NCI-H748 treated with DMSO at 0.1 percent for 48 hours (cell line): ENCODE results near the gene BRIP1.
"Not testable (repeated sequence)": the region's sequence is repeated elsewhere in the genome, so short reads cannot be mapped to it uniquely, and the experiment has no call there.

Source experiments
- DNase-seq: peaks from one replicate; lab custom pipeline; 2025; lab: John Stamatoyannopoulos, UW

Gene BRIP1

DNA sequence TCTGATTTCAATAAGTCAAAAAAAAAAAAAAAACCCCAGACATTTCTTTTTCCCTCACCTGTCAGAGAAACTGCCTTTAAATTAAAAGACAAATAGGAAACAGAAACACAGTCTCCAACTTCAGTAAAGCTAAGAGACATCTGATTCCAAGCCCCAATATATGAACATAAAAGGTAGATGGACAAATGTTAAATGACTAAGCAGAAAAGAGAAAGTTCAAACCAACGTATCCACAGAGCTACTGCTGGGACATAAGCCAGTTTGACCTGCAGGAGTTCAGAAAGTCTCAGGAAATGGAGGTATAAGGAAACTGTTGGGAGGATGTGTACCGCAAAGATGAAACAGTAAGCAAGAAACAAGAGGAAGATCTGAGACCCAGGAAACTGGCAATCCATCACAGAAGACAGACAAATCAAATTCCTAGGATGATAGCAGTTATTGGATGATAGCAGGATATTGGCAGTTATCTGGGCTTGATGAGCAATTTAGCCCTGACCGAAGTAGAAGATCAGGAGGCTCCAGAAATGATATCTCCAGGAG lies 135.0 kb downstream of the BRIP1 start:
- DNase-seq, result no peak

DNA sequence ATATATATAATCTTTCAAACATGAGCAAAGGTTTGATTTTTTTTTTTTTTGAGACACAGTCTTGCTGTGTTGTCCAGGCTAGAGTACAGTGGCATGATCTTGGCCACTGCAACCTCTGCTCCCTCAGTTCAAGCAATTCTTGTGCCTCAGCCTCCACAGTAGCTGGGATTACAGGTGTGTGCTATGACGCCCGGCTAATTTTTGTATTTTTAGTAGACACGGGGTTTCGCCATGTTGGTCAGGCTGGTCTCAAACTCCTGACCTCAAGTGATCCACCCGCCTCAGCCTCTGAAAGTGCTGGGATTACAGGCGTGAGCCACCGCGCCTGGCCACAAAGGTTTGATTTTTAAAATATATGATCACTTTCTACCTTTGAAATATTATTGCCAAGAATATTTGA lies 135.5 kb downstream of the BRIP1 start:
- DNase-seq, result not testable (repeated sequence)

DNA sequence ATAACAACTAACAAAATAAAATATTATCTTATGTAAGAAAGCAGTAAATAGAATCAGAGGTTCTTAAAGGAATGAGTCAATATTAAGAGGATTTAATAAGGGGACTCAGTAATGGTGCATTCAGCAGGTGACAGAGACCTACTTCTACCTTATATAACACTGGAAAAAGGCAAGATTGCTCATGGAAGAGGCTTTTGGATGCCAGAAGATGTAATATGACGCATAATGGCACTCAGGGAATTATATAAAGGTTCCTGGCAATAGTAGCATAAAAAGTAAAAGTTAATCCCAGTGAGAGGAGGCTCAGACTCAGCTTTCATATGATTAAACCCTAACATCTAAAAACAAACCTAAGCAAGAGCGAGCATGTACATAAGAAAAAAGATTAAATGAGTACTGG lies 136.4 kb downstream of the BRIP1 start:
- DNase-seq, result no peak

DNA sequence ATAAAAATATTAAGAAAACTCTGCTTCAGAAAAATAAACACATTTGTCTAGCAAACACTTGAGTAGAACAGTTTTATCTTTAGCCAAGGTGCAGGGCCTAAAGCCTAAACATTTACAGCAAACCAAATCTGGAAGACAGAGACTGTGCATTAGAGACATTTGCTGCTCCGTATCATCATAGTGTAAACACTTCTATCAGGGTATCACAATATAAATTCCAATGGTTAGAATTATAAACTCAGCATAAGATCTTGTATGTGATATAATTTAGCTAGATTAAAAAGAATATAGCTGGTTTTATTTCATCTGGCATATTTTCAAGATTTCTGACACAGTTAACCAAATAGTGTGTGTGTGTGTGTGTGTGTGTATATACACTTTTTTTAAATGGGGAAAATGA lies 138.6 kb downstream of the BRIP1 start:
- no peak for DNase-seq

DNA sequence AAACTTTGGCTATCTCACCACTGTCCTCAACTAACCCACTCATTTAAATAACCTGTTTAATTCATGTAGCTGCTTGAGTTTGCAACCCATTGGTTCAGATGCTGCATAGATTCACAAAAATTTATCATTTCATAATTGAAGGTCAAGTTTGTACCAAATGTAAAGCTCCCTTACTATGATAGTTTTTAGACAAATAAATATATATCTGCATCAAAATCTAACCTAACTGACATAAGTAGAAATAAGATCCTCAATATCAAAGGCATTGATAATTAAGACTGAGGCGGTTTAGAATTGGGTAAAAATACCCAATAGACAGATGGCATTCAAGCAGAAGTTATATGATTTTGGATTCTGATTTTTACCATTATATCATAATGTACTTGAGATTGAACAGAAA lies 139.4 kb downstream of the BRIP1 start:
- DNase-seq, result no peak

DNA sequence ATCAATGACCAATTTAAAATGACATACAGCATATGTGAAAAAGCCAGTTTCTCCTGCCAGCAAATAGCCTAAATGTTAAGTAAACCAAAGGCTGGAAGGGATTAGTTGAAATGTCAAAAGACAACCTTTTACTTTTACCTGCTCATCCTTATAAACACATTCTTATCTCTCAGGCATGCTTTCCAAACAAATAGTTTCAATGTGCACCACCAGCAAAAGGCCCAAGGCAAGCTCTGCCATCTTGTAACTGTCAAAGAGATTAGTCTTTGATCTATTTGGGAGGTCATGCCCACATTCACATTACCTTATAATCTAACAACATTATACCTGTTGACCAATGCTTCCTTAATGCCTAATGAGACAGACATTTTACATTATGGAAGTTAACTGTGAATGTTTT lies 140.1 kb downstream of the BRIP1 start:
- DNase-seq, result no peak

DNA sequence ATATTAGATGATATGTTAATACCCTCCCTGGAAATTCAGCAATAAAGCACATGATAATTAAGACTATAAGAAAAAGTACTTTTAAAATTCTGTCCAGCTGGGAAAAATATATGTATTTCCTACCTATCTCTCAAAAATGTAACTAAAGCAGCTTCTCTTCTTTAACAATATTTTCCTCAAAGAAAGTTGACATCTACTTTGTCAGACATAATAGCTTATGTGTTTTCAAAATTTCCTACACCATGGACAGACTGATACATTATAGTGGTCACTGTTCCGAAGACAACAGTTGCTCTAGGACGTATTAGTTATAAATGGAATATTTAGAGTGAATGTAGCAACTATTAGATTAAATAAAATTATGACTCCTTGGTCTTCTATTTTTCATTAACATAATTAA lies 140.9 kb downstream of the BRIP1 start:
- no peak for DNase-seq

DNA sequence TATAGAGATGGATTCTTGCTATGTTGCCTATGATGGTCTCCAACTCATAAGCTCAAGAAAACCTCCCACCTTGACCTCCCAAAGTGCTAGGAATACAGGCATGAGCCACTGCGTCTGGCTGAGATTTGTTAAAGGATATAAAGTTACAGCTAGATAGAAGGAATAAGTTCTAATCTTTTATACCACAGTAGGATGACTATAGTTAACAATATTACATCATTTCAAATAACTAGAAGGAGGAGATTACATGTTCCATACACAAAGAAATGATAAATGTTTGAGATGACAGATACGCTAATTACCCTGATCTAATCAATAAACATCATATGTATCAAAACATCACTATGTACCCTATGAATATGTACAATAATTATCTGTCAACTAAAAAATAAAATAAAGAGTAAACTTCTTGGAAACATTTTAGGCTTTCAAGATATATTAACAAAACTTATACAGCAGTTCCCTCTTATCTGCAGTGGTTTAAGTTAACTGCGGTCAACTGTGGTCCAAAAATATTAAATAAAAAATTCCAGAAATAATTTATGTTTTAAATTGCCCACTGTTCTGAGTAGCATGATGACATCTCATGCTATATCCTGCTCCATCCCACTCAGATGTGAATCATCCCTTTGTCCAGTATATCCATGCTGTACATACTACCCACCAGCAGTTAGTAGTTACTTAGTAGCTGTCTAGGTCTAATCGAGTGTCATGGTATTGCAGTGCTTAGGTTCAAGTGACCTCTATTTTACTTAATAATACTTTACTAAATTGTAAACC lies 143.1 kb downstream of the BRIP1 start:
- no peak for DNase-seq

DNA sequence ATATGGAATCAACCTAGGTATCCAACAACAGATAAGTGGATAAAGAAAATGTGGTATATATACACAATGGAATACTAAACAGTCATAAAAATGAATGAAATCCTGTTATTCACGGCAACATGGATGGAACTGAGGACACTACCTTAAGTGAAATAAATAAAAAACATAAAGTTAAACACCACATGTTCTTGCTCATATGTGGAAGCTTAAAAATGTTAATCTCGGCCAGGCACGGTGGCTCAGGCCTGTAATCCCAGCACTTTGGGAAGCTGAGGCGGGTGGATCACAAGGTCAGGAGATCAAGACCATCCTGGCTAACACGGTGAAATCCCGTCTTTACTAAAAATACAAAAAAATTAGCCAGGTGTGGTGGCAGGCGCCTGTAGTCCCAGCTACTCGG lies 144.1 kb downstream of the BRIP1 start:
- not testable (repeated sequence) for DNase-seq

DNA sequence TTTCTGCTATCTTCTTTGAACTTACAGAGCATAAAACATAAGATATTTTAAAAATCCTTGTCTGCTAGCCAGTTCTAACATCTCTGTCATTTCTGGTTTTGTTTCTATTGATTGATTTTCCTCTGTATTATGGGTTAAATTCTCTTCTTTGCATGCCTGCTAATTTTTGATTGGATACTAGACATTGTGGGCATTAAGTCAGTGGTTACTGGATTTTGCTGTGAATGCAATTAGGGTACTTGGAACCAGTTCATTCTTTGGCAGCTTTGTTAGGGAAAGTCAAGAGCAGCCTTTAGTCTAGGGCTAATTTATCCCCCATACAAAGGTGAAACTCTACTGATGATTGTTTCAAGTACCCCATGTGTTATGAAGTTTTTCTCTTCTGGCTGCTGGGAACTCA lies 145.3 kb downstream of the BRIP1 start:
- DNase-seq, result no peak

DNA sequence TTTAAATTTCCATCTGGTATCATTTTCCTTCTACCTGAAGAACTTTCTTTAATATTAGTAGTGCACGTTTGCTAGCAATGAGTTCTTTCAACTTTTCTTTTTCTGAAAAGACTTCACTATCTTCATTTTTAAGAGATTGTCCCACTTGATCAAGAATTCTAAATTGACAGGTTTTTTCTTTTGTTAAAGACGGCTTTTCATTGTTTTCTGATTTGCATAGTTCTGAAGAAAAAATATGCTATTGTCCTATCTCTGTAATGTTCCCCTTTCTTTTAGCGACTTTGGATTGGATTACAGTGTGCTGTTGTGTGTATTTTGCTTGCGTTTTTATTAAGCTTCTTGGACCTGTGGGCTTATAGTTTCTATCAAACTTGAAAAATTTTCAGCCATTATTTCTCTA lies 146.0 kb downstream of the BRIP1 start:
- DNase-seq, result no peak

DNA sequence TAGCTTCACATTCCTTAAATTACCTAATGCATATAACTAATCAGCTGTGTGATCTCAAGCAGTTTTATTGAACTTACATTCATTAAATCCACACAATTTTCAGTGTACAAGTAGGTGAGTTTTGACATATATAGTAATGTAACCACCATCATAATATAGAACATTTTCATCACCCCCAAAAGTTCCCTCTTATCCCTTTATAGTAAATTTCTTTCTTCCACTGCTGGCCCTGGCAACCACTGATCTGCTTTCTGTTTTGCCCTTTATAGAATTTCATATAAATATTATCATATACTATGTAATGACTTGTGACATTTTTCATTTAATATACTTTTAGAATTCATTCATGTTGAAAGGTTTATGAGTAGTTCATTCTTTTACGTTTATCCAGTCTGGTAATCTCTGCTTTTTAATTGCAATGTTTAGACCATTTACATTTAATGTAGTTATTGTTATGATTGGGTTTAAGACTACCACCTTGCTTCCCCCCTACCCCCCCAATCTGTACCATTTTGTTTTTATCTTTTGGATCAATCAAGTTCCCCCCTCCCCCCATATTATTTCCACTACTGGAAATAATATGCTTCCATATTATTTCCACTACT lies 147.0 kb downstream of the BRIP1 start:
- no peak for DNase-seq

DNA sequence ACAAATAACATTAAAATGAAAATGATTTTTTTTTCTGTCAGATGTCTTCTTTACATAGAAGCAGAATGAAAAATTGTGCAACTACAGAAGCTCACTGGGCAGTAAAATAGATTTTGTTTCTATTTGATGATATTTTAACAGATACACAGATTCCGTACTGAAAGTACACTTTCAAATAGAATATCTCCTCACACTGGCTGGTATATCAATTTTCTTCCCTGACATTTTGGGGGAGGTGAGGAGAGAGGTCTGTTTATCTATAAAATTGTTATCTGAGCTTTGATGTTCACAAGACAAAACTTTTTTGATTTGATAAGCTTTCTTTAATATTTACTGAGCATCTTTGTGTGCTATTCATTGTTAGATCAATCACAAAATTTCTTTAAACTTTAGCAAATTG lies 148.0 kb downstream of the BRIP1 start:
- no peak for DNase-seq

DNA sequence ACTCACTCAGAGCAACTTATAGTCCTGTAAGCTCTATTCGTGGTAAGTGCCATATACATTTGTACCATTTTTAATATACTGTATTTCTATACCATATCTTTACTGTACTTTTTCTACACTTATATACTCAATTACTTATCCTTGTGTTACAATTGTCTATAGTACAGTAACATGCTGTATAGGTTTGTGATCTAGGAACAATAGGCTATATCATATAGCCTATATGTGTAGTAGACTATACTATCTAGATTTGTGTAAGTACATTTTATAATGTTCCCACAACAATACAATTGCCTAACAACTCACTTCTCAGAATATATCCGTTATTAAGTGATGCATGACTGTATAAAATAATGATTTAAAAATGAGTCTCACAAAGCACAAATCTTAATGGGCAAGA lies 149.0 kb downstream of the BRIP1 start:
- no peak for DNase-seq

DNA sequence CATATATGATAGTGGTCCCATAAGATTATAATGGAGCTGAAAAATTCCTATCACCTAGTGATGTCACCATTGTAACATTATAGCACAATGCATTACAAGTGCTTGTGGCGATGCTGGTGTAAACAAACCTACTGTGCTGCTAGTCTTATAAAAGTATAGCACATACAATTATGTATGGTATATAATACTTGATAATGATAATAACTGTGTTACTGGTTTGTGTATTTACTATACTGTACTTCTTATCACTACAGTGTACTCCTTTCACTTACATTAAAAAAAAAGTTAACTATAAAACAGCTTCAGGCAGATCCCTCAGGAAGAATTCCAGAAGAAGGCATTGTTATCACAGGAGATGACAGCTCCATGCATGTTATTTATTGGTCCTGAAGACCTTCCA lies 150.3 kb downstream of the BRIP1 start:
- DNase-seq, result no peak

DNA sequence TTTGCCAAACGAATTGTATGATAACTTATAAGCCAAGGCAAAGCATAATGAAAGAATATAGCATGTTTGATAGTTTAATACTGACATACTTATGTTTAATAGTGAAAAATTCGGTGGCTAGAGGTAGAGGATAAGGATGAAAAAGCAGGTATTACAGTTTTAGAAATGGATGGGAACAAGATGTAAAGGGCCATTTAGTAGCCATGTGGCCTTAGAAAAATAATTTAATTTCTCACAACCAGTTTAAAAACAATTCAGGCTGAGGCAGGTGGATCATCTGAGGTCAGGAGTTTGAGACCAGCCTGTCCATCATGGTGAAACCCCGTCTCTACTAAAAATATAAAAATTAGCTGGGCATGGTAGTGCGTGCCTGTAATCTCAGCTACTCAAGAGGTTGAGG lies 152.8 kb downstream of the BRIP1 start:
- DNase-seq, result no peak

DNA sequence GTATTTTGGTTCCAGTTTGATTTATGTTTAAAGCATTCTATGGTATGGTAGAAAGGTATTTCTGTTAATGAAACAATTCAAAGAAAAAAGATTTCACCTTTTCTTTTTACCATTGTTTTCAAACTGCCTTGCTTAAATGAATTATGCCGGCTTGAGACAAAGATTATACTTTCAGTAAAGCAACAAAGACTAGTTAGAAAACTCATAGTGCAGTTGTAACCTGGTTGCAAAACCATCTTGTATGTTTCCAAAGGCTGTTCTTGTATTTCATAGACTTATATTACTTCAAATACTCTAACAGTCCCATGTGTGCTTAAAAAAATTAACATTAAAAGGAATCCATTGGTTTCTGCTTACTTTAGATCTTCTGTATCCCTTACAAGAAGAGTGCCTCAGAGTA lies 153.8 kb downstream of the BRIP1 start:
- DNase-seq, result no peak

DNA sequence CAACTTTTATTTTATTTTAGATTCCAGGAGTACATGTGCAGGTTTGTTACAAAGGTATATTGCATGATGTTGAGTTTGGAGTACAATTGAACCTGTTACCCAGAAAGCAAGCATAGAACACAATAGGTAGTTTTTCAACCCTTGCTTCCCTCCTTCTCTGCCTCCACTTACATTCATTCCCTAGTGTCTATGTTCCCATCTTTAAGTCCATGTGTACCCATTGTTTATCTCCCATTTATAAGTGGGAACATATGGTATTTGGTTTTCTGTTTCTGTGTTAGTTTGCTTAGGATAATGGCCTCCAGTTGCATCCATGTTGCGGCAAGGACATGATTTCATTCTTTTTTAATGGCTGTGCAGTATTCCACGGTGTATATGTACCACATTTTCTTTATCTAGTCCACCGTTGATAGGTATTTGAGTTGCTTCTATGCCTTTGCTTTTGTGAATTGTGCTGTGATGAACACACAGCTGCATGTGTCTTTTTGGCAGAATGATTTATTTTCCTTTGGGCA lies 158.3 kb downstream of the BRIP1 start:
- no peak for DNase-seq

DNA sequence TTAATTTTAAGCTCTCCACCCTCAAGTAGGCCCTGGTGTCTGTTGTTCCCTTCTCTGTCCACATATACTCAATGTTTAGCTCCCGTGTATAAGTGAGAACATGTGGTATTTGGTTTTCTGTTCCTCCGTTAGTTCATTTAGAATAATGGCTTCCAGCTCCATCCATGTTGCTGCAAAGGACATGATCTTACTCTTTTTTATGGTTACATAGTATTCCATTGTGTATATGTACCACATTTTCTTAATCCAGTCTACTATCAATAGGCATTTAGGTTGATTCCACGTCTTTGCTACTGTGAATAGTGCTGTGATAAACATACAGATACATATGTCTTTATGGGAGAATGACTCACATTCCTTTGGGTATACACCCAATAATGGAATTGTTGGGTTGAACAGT lies 160.9 kb downstream of the BRIP1 start:
- no peak for DNase-seq

DNA sequence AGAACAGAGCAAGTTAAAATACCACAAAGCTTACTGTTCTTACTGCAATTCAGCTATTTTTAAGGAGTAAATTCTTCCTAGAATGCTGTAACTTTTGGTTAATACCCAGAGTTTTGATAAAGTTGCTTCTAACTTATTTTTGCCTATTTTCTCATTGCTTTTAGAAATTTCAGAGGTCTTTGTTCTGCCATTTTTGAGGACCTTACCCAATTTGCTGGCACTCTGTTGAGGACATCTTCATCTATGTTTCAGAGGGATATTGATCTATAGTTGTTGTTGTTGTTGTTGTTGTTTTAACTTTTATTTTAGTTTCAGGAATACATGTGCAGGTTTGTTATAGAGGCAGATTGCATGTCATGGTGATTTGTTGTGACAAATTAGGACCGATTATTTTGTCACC lies 161.3 kb downstream of the BRIP1 start:
- DNase-seq, result no peak

DNA sequence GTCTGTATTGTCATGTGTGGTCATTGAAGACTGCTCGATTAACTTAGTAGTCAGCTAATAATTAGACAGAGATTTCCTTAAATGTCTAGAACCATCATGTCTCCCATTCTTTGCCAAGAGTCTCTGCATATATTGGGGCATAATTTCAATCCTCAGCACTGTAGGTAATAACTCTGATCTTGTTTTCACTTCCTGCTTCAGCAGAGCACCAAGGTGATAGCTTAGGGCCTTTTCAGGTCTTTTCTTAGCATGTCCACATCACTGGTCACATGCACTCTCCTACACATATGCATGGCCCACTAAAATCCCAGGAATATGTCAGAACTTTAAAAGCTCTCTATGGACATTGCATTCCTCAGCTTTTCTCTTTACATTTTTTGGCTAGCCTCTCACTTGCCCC lies 162.0 kb downstream of the BRIP1 start:
- no peak for DNase-seq

DNA sequence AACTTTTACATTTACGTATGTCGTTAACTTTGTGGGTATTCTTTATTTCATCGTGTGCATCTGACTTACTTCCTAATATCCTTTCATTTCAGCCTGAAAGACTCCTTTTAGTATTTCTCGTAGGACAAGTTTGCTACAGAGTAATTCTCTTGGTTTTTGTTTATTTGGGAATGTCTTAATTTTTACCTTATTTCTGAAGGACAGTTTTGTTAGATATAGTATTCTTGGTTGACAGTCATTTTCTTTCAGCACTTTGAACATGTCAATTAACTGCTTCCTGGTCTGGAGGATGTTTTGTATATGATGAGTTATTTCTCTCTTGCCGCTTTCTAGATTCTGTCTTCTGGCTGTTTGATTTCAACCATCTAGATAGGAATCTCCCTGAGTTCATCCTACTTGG lies 163.1 kb downstream of the BRIP1 start:
- DNase-seq, result no peak

DNA sequence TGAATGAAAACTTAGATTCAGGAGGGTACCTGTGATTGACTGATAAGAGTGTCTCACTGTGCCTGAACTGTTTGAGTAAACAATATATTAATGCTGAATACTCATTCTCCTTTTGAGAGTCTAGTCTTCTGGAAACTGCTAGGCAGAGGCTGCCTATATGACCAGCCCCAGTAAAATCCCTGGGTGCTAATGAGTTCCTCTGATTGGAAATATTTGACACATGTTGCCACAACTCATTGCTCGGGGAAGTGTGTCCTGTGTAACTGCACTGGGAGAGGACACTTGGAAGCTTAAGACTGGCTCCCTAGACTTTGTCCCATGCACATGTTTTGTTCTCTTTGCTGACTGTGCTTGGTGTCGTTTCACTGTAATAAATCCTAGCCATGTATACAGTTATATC lies 163.6 kb downstream of the BRIP1 start:
- no peak for DNase-seq

DNA sequence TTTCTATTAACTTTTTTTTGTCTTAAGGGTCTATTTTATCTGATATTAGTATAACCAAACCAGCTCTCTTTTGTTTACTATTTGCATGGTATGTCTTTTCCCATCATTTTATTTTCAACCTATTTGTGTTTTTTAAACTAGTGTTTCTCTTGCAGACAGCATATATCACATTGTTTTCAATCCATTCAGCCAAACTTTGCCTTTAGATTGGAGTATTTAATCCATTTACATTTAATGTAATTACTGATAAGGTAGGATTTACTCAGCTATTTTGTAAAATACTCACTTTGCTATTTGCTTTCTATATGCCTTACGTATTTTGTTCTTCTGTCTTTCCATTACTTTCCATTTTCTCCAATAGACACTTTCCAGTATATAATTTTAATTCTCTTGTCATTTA lies 164.3 kb downstream of the BRIP1 start:
- DNase-seq, result no peak
